GM12878 (cell line): ENCODE data around the gene TOB1. TPM values are rescaled to one million over a fixed set of nuclear protein-coding genes. Genes with fewer than 3 reads are reported as not detected.

ENCODE experiments used
- ATAC-seq: fragments of 200-7000 bp; cut with Tn5 transposase; 3 replicates; pipeline ENCODE4 v1.9.1; 2020; ENCODE audit warnings: mild to moderate bottlenecking, moderate library complexity
- BruUV-seq: library from RNA; stranded (reverse); fragments of 400-500 nt; replicated peaks from 2 replicates; lab custom pipeline; 2021; lab: Mats Ljungman, UMichigan
- CTCF ChIA-PET: fragments of 300-600 bp; sonication (Branson Sonifier 250); formaldehyde crosslinking; extraction: SDS; loops from one replicate; lab custom pipeline; 2021; ENCODE audit warnings: inconsistent platforms; lab: Yijun Ruan, JAX
- POLR2A ChIA-PET: fragments of 350-600 bp; formaldehyde crosslinking; extraction: SDS; loops from one replicate; lab custom pipeline; 2021; ENCODE audit warnings: inconsistent platforms; lab: Charles Lee
- RAD21 ChIA-PET: fragments of 300-600 bp; sonication (Branson Sonifier 250); formaldehyde crosslinking; loops from one replicate; lab custom pipeline; 2023; ENCODE audit warnings: antibody characterized with exemption; ENCODE audit not compliant: unreplicated experiment; lab: Charles Lee
- SMC1A ChIA-PET: fragments of 300-600 bp; sonication (Branson Sonifier 250); formaldehyde crosslinking; loops from one replicate; lab custom pipeline; 2023; ENCODE audit not compliant: unreplicated experiment, uncharacterized antibody; lab: Charles Lee
- DNase-seq: peaks from one replicate; pipeline ENCODE4 v3.0.0-alpha.2; 2011; ENCODE audit warnings: low read depth, low spot score
- FAIRE-seq: peaks from 3 replicates; lab custom pipeline; 2011; peaks lifted over from hg19 to GRCh38; lab: Jason Lieb, UNC
- H2AFZ ChIP-seq: 2 replicates; pipeline ENCODE4 v1.6.0; 2011; ENCODE audit warnings: low read depth, low read length, control low read depth; ENCODE audit not compliant: control insufficient read depth
- H3K27ac ChIP-seq: 2 replicates; pipeline ENCODE4 v1.5.1; 2011; ENCODE audit warnings: control low read depth; ENCODE audit not compliant: control insufficient read depth, insufficient read depth
- H3K27me3 ChIP-seq, 2 experiments: replicated peaks in 1 of 2; 2 replicates each; pipeline versions ENCODE4 v1.6.0 to v1.6.1; 2011; ENCODE audit warnings: low read length in 1 of 2; ENCODE audit not compliant: control insufficient read depth in 2 of 2, insufficient read depth in 2 of 2
- H3K36me3 ChIP-seq, 2 experiments: 2 replicates each; pipeline ENCODE4 v1.5.1; 2011; ENCODE audit warnings: low read length in 1 of 2; ENCODE audit not compliant: control insufficient read depth in 2 of 2, insufficient read depth in 2 of 2
- H3K4me1 ChIP-seq: 2 replicates; pipeline ENCODE4 v1.6.1; 2011; ENCODE audit warnings: mild to moderate bottlenecking, low read length, moderate library complexity, mixed read lengths; ENCODE audit not compliant: control insufficient read depth, insufficient read depth
- H3K4me2 ChIP-seq: 2 replicates; pipeline ENCODE4 v1.6.0; 2011; ENCODE audit warnings: control low read depth; ENCODE audit not compliant: control insufficient read depth, insufficient read depth
- H3K4me3 ChIP-seq: fragments of 200-600 bp; sonication (generic); 2 replicates; pipeline ENCODE4 v1.5.1; 2016
- H3K79me2 ChIP-seq: 2 replicates; pipeline ENCODE4 v1.6.0; 2011; ENCODE audit warnings: low read length; ENCODE audit not compliant: control insufficient read depth, insufficient read depth
- H3K9ac ChIP-seq: 2 replicates; pipeline ENCODE4 v1.8.0; 2011; ENCODE audit warnings: low read length, control low read depth, mixed read lengths; ENCODE audit not compliant: control insufficient read depth, insufficient read depth
- H3K9me3 ChIP-seq: replicated peaks from 3 replicates; pipeline ENCODE4 v1.5.1; 2011; ENCODE audit warnings: mild to moderate bottlenecking, low read length; ENCODE audit not compliant: control insufficient read depth, insufficient read depth
- H4K20me1 ChIP-seq: 2 replicates; pipeline ENCODE4 v1.6.0; 2011; ENCODE audit not compliant: control insufficient read depth, insufficient read depth
- CBX3 ChIP-seq: fragments of 200-600 bp; sonication (generic); IDR thresholded peaks from 2 replicates; pipeline ENCODE4 v1.6.1; 2016; ENCODE audit warnings: low read depth, borderline replicate concordance
- CHD4 ChIP-seq: fragments of 200-600 bp; sonication (generic); IDR thresholded peaks from 2 replicates; pipeline ENCODE4 v1.6.1; 2016; ENCODE audit warnings: mild to moderate bottlenecking
- PAX5 ChIP-seq: IDR thresholded peaks from 2 replicates; pipeline ENCODE4 v1.6.1; 2011; ENCODE audit warnings: low read depth, low read length, borderline replicate concordance
- SRF ChIP-seq, 2 experiments: IDR thresholded peaks; 2 replicates each; pipeline ENCODE4 v1.6.1; 2011; ENCODE audit warnings: low read depth in 2 of 2, low read length in 2 of 2, mild to moderate bottlenecking in 1 of 2, moderate library complexity in 1 of 2
- TCF3 ChIP-seq: IDR thresholded peaks from 2 replicates; pipeline ENCODE4 v1.6.1; 2012; ENCODE audit warnings: low read depth, mild to moderate bottlenecking, low read length, borderline replicate concordance; ENCODE audit not compliant: insufficient read depth
- USF2 ChIP-seq: IDR thresholded peaks from 2 replicates; pipeline ENCODE4 v1.6.1; 2011; ENCODE audit warnings: low read depth, low read length, improper control_type of control experiment, borderline replicate concordance
- WGBS: methylation state at CpG from one replicate; pipeline ENCODE4 v1.1.6; 2016; ENCODE audit warnings: low lambda C conversion rate; ENCODE audit not compliant: insufficient replicate concordance, insufficient coverage; ENCODE audit errors: missing lambda C conversion rate; 5-methylcytosine and 5-hydroxymethylcytosine counted together
- in situ Hi-C: fragments of 300-500 bp; cut with MboI; formaldehyde crosslinking; loops from 9 replicates; pipeline ENCODE4 v1.14.3; 2018; ENCODE audit warnings: mixed read lengths
- intact Hi-C: fragments of 100-400 bp; cut with micrococcal nuclease; formaldehyde crosslinking; loops from one replicate; pipeline ENCODE4 v1.14.2; 2022; ENCODE audit not compliant: unreplicated experiment
- polyA plus RNA-seq, 11 experiments: library from polyadenylated mRNA; depleted of rRNA in 4 of 11; unstranded in 6 of 11; stranded (reverse) in 5 of 11; fragments of >200 nt; fragmentation: Nextera tagmentation in 4 of 11; fragmentation: Illumina TruSeq in 1 of 11; extraction: Ambion mirVana in 4 of 11; extraction: Trizol in 1 of 11; gene quantifications; 1 replicate in 1 of 11; 2 replicates in 10 of 11; pipeline versions ENCODE4 v1.2.1 to v1.2.3, GENCODE V29; 2011 to 2016; ENCODE audit warnings: inconsistent platforms in 2 of 11, missing spikeins in 2 of 11, low read depth in 1 of 11
- total RNA-seq, 4 experiments: library from RNA; depleted of rRNA in 3 of 4; stranded (reverse); fragments of >200 nt in 3 of 4; fragmentation: Illumina TruSeq in 1 of 4; extraction: Trizol in 1 of 4; gene quantifications; 2 replicates each; pipeline versions ENCODE4 v1.2.1 to v1.2.3, GENCODE V29; 2013 to 2021

The TOB1 gene
- total and polyA plus RNA-seq, 10 of the 15 experiments (the other 5 are each of a cell fraction or from before 2014, with no cell fraction given) = 5.0 to 32.4 (median 13.7) TPM

DNA sequence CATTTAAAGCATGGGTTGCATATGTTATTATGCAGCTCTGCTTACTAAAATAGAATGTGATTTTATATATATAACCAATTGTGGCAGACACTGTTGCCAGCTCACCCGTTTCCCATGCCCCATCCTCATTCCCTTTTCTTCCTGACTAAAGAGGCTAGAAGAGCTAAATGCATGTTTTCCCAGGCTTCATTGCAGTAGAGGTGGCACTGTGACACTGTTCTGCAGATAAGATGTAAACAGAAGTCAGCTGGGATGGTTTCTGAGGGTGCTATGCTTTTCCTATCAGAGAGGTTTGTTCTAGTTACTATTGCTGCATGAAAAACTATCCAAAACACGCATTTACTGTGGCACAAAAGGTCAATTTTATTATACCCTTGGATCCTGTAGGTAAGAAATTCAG is 5.7 kb upstream of the TOB1 start:
- Histone ChIP-seq H3K9ac (no peak overlapping the region), H4K20me1 (no peaks in the 10 kb centered on the region), H3K9me3 (no peaks in the 10 kb centered on the region), H3K4me2 (no peak overlapping the region), H3K79me2 (peaks cover 8% of the 10 kb centered on the region), H2AFZ (no peak overlapping the region)
- CTCF ChIA-PET = interaction anchor here (1.2 to 2.8 kb wide), 4 partner anchors 11 to 85 kb away, joined by 3 to 11 read pairs (median 4); no protein-coding TSS in a partner anchor
- no TSS peak for BruUV-seq
- POLR2A ChIA-PET = interaction anchor here (0.7 kb wide), 1 partner anchor 33 kb away, joined by 3 read pairs; no protein-coding TSS in a partner anchor
- 53% methylated on average over 2 of the region's 2 CpGs for WGBS
- in situ Hi-C loops (no loop called here), intact Hi-C loops (no loop called here)
- RAD21 ChIA-PET = no interaction called here
- SMC1A ChIA-PET = interaction anchor here (1.4 to 2.2 kb wide), 2 partner anchors 12 to 19 kb away, joined by 6 to 8 read pairs; no protein-coding TSS in a partner anchor
- ATAC-seq (no peak), FAIRE-seq (no peak)
- no peak for TF ChIP-seq CHD4
- TF ChIP-seq SRF (IDR thresholded peaks at IDR 0.05; ENCODE audit: low read depth in 2 of 2, low read length in 2 of 2) = no peak
- TF ChIP-seq CBX3 = no peak
- TF ChIP-seq TCF3 = no peak
- TF ChIP-seq PAX5 = no peak
- TF ChIP-seq USF2 = no peak
- TF ChIP-seq, all 136 proteins: peak for 0
- no peaks in the 10 kb centered on the region for H3K36me3 ChIP-seq
- no peak for DNase-seq
- H3K27me3 ChIP-seq = no peaks in the 10 kb centered on the region
- H3K4me1 ChIP-seq = peaks cover 13% of the 10 kb centered on the region
- H3K4me3 ChIP-seq = no peak overlapping the region
- no peak overlapping the region for H3K27ac ChIP-seq
